Activated naive CD8-positive, alpha-beta T cell treated with anti-CD3 and anti-CD28 coated beads for 36 hours (primary cell): ENCODE results near the gene NDUFB8. TPM values are rescaled to one million over a fixed set of nuclear protein-coding genes. Genes with fewer than 3 reads are reported as not detected.

Source experiments
- DNase-seq: peaks from one replicate; pipeline ENCODE4 v3.0.0; 2021
- H3K27ac Mint-ChIP-seq: one replicate; pipeline ENCODE4 v1.8.0; 2022; ENCODE audit warnings: mild to moderate bottlenecking, moderate library complexity, mixed read lengths
- H3K27me3 Mint-ChIP-seq: one replicate; pipeline ENCODE4 v1.8.0; 2022; ENCODE audit warnings: mild to moderate bottlenecking, mixed read lengths
- H3K36me3 Mint-ChIP-seq: one replicate; pipeline ENCODE4 v1.8.0; 2021; ENCODE audit warnings: mild to moderate bottlenecking, mixed read lengths
- H3K4me1 Mint-ChIP-seq: one replicate; pipeline ENCODE4 v1.8.0; 2021; ENCODE audit warnings: mixed read lengths
- H3K4me3 Mint-ChIP-seq: one replicate; pipeline ENCODE4 v1.8.0; 2022; ENCODE audit warnings: mild to moderate bottlenecking, moderate library complexity, mixed read lengths
- H3K9me3 Mint-ChIP-seq: one replicate; pipeline ENCODE4 v1.8.0; 2022; ENCODE audit warnings: mixed read lengths
- total RNA-seq, 2 experiments: library from RNA; stranded (reverse); gene quantifications; one replicate each; pipeline ENCODE4 v1.2.3, GENCODE V29; 2021

Gene NDUFB8
- total RNA-seq, 2 experiments from 2014 or later, result 311 to 324 TPM

- H3K9me3 Mint-ChIP-seq, result no peaks in the 10 kb centered on the region
- peaks cover 3% of the 10 kb centered on the region for H3K36me3 Mint-ChIP-seq
- H3K27me3 Mint-ChIP-seq, result peaks cover 46% of the 10 kb centered on the region
- no peak for DNase-seq
- no peak overlapping the region for H3K27ac Mint-ChIP-seq
- no peak overlapping the region for H3K4me3 Mint-ChIP-seq
- peaks cover 7% of the 10 kb centered on the region for H3K4me1 Mint-ChIP-seq
Observed at GRCh38 chr10:100561005-100561404, 31.3 kb upstream of the NDUFB8 start.

- H3K27ac Mint-ChIP-seq, result no peak overlapping the region
- DNase-seq, result no peak
- peaks cover 7% of the 10 kb centered on the region for H3K4me1 Mint-ChIP-seq
- no peaks in the 10 kb centered on the region for H3K9me3 Mint-ChIP-seq
- H3K36me3 Mint-ChIP-seq, result peaks cover 3% of the 10 kb centered on the region
- no peak overlapping the region for H3K4me3 Mint-ChIP-seq
- H3K27me3 Mint-ChIP-seq, result peaks cover 41% of the 10 kb centered on the region
Observed at GRCh38 chr10:100560248-100560647, 30.6 kb upstream of the NDUFB8 start.

- no peak for DNase-seq
- Mint-ChIP-seq H3K4me1 (no peaks in the 10 kb centered on the region), H3K4me3 (no peak overlapping the region), H3K36me3 (peaks cover 1% of the 10 kb centered on the region), H3K27me3 (no peaks in the 10 kb centered on the region), H3K27ac (no peak overlapping the region), H3K9me3 (no peaks in the 10 kb centered on the region)
Observed at GRCh38 chr10:100554902-100555301, 25.2 kb upstream of the NDUFB8 start.

- H3K9me3 Mint-ChIP-seq, result no peaks in the 10 kb centered on the region
- peaks cover 4% of the 10 kb centered on the region for H3K36me3 Mint-ChIP-seq
- H3K27ac Mint-ChIP-seq, result no peak overlapping the region
Observed at GRCh38 chr10:100553929-100554328, 24.3 kb upstream of the NDUFB8 start.

GRCh38 chr10:100551738-100552137 lies 22.1 kb upstream of the NDUFB8 start:
- peaks cover 12% of the 10 kb centered on the region for H3K36me3 Mint-ChIP-seq
- no peaks in the 10 kb centered on the region for H3K27me3 Mint-ChIP-seq
- H3K4me1 Mint-ChIP-seq, result no peaks in the 10 kb centered on the region
- no peak overlapping the region for H3K4me3 Mint-ChIP-seq
- no peaks in the 10 kb centered on the region for H3K9me3 Mint-ChIP-seq
- no peak for DNase-seq
- H3K27ac Mint-ChIP-seq, result no peak overlapping the region

More at GRCh38 chr10:100553929-100554328, 24.3 kb upstream of the NDUFB8 start:
- H3K4me1 Mint-ChIP-seq, result no peaks in the 10 kb centered on the region
- no peak overlapping the region for H3K4me3 Mint-ChIP-seq
- DNase-seq, result no peak
- no peaks in the 10 kb centered on the region for H3K27me3 Mint-ChIP-seq

- no peak overlapping the region for H3K4me3 Mint-ChIP-seq
- no peaks in the 10 kb centered on the region for H3K9me3 Mint-ChIP-seq
- H3K4me1 Mint-ChIP-seq, result no peaks in the 10 kb centered on the region
- H3K36me3 Mint-ChIP-seq, result peaks cover 12% of the 10 kb centered on the region
- no peak for DNase-seq
- H3K27me3 Mint-ChIP-seq, result no peaks in the 10 kb centered on the region
- H3K27ac Mint-ChIP-seq, result no peak overlapping the region
Observed at GRCh38 chr10:100551196-100551595, 21.5 kb upstream of the NDUFB8 start.

- H3K36me3 Mint-ChIP-seq, result peaks cover 20% of the 10 kb centered on the region
- no peak for DNase-seq
- no peaks in the 10 kb centered on the region for H3K9me3 Mint-ChIP-seq
- peak overlapping the region; percentile 35 for H3K27ac Mint-ChIP-seq
- no peaks in the 10 kb centered on the region for H3K27me3 Mint-ChIP-seq
- no peaks in the 10 kb centered on the region for H3K4me1 Mint-ChIP-seq
- H3K4me3 Mint-ChIP-seq, result no peak overlapping the region
Observed at GRCh38 chr10:100544950-100545349, 15.3 kb upstream of the NDUFB8 start.

GRCh38 chr10:100537475-100537874 lies 7.8 kb upstream of the NDUFB8 start:
- H3K4me3 Mint-ChIP-seq, result no peak overlapping the region
- peaks cover 18% of the 10 kb centered on the region for H3K4me1 Mint-ChIP-seq
- H3K9me3 Mint-ChIP-seq, result no peaks in the 10 kb centered on the region
- no peak overlapping the region for H3K27ac Mint-ChIP-seq
- H3K27me3 Mint-ChIP-seq, result no peaks in the 10 kb centered on the region
- no peak for DNase-seq
- peaks cover 12% of the 10 kb centered on the region for H3K36me3 Mint-ChIP-seq

GRCh38 chr10:100535715-100536353 lies 6.2 kb upstream of the NDUFB8 start, which contains the start of gene HIF1AN:
TSS of gene HIF1AN (plus strand) at chr10:100535943. CDS start at chr10:100535959, 16 bp downstream.
- DNase-seq, result peak; percentile 88
- H3K9me3 Mint-ChIP-seq, result no peaks in the 10 kb centered on the region
- no peaks in the 10 kb centered on the region for H3K27me3 Mint-ChIP-seq
- H3K4me3 Mint-ChIP-seq, result no peak within 1 kb of the TSS
- H3K27ac Mint-ChIP-seq, result peak within 1 kb of the TSS; percentile 38
- H3K36me3 Mint-ChIP-seq, result peaks cover 3% of the 10 kb centered on the region
- H3K4me1 Mint-ChIP-seq, result peaks cover 28% of the 10 kb centered on the region

GRCh38 chr10:100535338-100535714 lies 5.7 kb upstream of the NDUFB8 start:
- no peaks in the 10 kb centered on the region for H3K9me3 Mint-ChIP-seq
- H3K27ac Mint-ChIP-seq, result no peak overlapping the region
- H3K27me3 Mint-ChIP-seq, result no peaks in the 10 kb centered on the region
- peaks cover 29% of the 10 kb centered on the region for H3K4me1 Mint-ChIP-seq
- DNase-seq, result no peak
- H3K4me3 Mint-ChIP-seq, result no peak overlapping the region
- H3K36me3 Mint-ChIP-seq, result peaks cover 2% of the 10 kb centered on the region

GRCh38 chr10:100534726-100535125 lies 5.1 kb upstream of the NDUFB8 start:
- Mint-ChIP-seq H3K4me3 (no peak overlapping the region), H3K27ac (no peak overlapping the region)

GRCh38 chr10:100531761-100532160 lies 2.1 kb upstream of the NDUFB8 start:
- no peaks in the 10 kb centered on the region for H3K9me3 Mint-ChIP-seq
- DNase-seq, result no peak
- no peaks in the 10 kb centered on the region for H3K27me3 Mint-ChIP-seq
- H3K36me3 Mint-ChIP-seq, result peaks cover 14% of the 10 kb centered on the region
- H3K4me3 Mint-ChIP-seq, result no peak overlapping the region
- H3K4me1 Mint-ChIP-seq, result peaks cover 30% of the 10 kb centered on the region
- H3K27ac Mint-ChIP-seq, result peak overlapping the region; percentile 40

More at GRCh38 chr10:100534726-100535125, 5.1 kb upstream of the NDUFB8 start:
- H3K36me3 Mint-ChIP-seq, result peaks cover 2% of the 10 kb centered on the region
- peaks cover 33% of the 10 kb centered on the region for H3K4me1 Mint-ChIP-seq
- no peak for DNase-seq
- H3K9me3 Mint-ChIP-seq, result no peaks in the 10 kb centered on the region
- no peaks in the 10 kb centered on the region for H3K27me3 Mint-ChIP-seq

GRCh38 chr10:100528921-100529474 lies 673 bp downstream of the NDUFB8 start:
- H3K9me3 Mint-ChIP-seq, result no peaks in the 10 kb centered on the region
- peak overlapping the region; percentile 99 for H3K4me3 Mint-ChIP-seq
- H3K4me1 Mint-ChIP-seq, result peaks cover 37% of the 10 kb centered on the region
- peak overlapping the region; percentile 99 for H3K27ac Mint-ChIP-seq
- peaks cover 27% of the 10 kb centered on the region for H3K36me3 Mint-ChIP-seq
- no peak for DNase-seq
- H3K27me3 Mint-ChIP-seq, result no peaks in the 10 kb centered on the region

- no peaks in the 10 kb centered on the region for H3K27me3 Mint-ChIP-seq
- H3K9me3 Mint-ChIP-seq, result no peaks in the 10 kb centered on the region
- peak overlapping the region; percentile 99 for H3K4me3 Mint-ChIP-seq
- H3K36me3 Mint-ChIP-seq, result peaks cover 34% of the 10 kb centered on the region
- DNase-seq, result no peak
- peak overlapping the region; percentile 99 for H3K27ac Mint-ChIP-seq
- H3K4me1 Mint-ChIP-seq, result peaks cover 40% of the 10 kb centered on the region
Observed at GRCh38 chr10:100528123-100528886, 1.4 kb downstream of the NDUFB8 start.

- Mint-ChIP-seq H3K4me1 (peaks cover 24% of the 10 kb centered on the region), H3K9me3 (no peaks in the 10 kb centered on the region), H3K4me3 (no peak overlapping the region), H3K36me3 (peaks cover 36% of the 10 kb centered on the region), H3K27ac (no peak overlapping the region), H3K27me3 (no peaks in the 10 kb centered on the region)
- no peak for DNase-seq
Observed at GRCh38 chr10:100524638-100525037, 5.0 kb downstream of the NDUFB8 start.
